ENCODE measurements around the gene ELK3. TPM values are rescaled to one million over a fixed set of nuclear protein-coding genes. Genes with fewer than 3 reads are reported as not detected.

ELK3 gene
- total RNA-seq, 2 donors from 2014 or later: 8.5 to 10.8 TPM

GRCh38 chr12:96246926-96247505 lies 52.8 kb downstream of the ELK3 start:
- no peak for DNase-seq
- Histone ChIP-seq H3K4me3 (no peak overlapping the region), H3K9ac (ENCODE audit: low read depth in 2 of 2, low read length in 2 of 2) (no peak overlapping the region), H3K27me3 (no peaks in the 10 kb centered on the region), H3K4me1 (no peaks in the 10 kb centered on the region), H3K27ac (no peak overlapping the region), H3K9me3 (no peaks in the 10 kb centered on the region), H3K36me3 (no peaks in the 10 kb centered on the region)
- TF ChIP-seq CTCF (IDR thresholded peaks at IDR 0.05): no peak
- intact Hi-C loops (cut with DNase I): no loop called here

GRCh38 chr12:96247563-96247962 lies 53.4 kb downstream of the ELK3 start:
- intact Hi-C loops (cut with DNase I): no loop called here
- no peaks in the 10 kb centered on the region for H3K36me3 ChIP-seq
- no peak overlapping the region for H3K9ac ChIP-seq (ENCODE audit: low read depth in 2 of 2, low read length in 2 of 2)
- H3K4me3 ChIP-seq: no peak overlapping the region
- H3K27me3 ChIP-seq: no peaks in the 10 kb centered on the region
- no peaks in the 10 kb centered on the region for H3K4me1 ChIP-seq
- no peak for TF ChIP-seq CTCF (IDR thresholded peaks at IDR 0.05)
- no peak for DNase-seq
- H3K9me3 ChIP-seq: no peaks in the 10 kb centered on the region
- H3K27ac ChIP-seq: no peak overlapping the region

- no peaks in the 10 kb centered on the region for H3K9me3 ChIP-seq
- no peaks in the 10 kb centered on the region for H3K27me3 ChIP-seq
- intact Hi-C loops (cut with DNase I): no loop called here
- no peak overlapping the region for H3K4me3 ChIP-seq
- H3K9ac ChIP-seq (ENCODE audit: low read depth in 2 of 2, low read length in 2 of 2): no peak overlapping the region
- no peak overlapping the region for H3K27ac ChIP-seq
- no peak for DNase-seq
- H3K4me1 ChIP-seq: no peaks in the 10 kb centered on the region
- TF ChIP-seq CTCF (IDR thresholded peaks at IDR 0.05): no peak
- no peaks in the 10 kb centered on the region for H3K36me3 ChIP-seq
Measured at GRCh38 chr12:96248136-96248931, 54.2 kb downstream of the ELK3 start.

GRCh38 chr12:96249196-96250118 lies 55.3 kb downstream of the ELK3 start:
- no peak for DNase-seq
- Histone ChIP-seq H3K27me3 (no peaks in the 10 kb centered on the region), H3K36me3 (no peaks in the 10 kb centered on the region), H3K9ac (ENCODE audit: low read depth in 2 of 2, low read length in 2 of 2) (no peak overlapping the region), H3K27ac (no peak overlapping the region), H3K4me3 (no peak overlapping the region), H3K9me3 (no peaks in the 10 kb centered on the region), H3K4me1 (no peaks in the 10 kb centered on the region)
- intact Hi-C loops (cut with DNase I): no loop called here
- TF ChIP-seq CTCF (IDR thresholded peaks at IDR 0.05): no peak

GRCh38 chr12:96250119-96250685 lies 56.0 kb downstream of the ELK3 start:
- Histone ChIP-seq H3K9ac (ENCODE audit: low read depth in 2 of 2, low read length in 2 of 2) (no peak overlapping the region), H3K27me3 (no peaks in the 10 kb centered on the region), H3K4me1 (no peaks in the 10 kb centered on the region), H3K4me3 (no peak overlapping the region), H3K27ac (no peak overlapping the region), H3K36me3 (no peaks in the 10 kb centered on the region), H3K9me3 (no peaks in the 10 kb centered on the region)
- no peak for DNase-seq
- intact Hi-C loops (cut with DNase I): no loop called here
- TF ChIP-seq CTCF (IDR thresholded peaks at IDR 0.05): no peak
